ENCODE measurements around the gene NCAM1. TPM values are rescaled to one million over a fixed set of nuclear protein-coding genes. Genes with fewer than 3 reads are reported as not detected.

NCAM1 gene
- total and polyA plus RNA-seq, 7 donors: 0.46 to 124 (median 64.2) TPM

DNA sequence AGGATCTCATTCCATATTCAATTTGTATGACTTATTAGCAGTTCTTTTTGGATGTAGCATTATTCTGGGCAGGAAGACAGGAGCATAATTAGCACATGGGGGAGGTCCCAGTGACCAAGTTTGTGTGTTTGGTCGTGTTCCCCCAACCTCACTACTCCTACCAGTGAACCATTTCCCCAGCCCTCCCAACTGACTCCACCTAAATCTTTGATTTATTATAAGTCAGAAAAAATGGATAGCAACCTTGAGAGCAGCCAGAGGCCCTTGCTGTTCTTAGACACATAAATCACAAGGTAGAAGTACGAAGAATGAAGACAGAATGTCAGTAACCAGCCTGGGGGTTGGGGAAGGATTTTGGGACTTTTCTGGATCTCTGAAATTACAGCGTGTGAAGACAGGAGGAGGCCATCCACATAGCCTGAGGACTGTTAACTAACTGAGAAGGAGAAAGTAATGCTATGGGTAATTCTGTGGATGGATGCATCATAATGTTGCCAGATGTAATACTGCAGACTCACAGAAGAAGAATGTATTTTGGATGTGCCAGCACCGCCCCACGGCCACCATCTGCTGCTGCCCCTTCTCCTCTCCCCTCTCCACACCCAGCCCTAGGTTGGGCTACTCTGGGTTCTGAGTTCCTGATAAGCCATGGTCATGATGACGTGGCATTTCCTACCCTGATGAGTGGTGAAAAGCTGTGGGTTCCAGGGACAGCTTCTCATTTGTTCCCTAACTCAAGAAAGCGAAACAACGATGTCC lies 228.9 kb downstream of the NCAM1 start:
- Histone ChIP-seq H3K4me1 (peaks cover 3 to 47% (median 24%) of the 10 kb centered on the region in 4 donors), H3K27ac (no peak overlapping the region), H3K27me3 (no peaks in the 10 kb centered on the region), H3K36me3 (no peaks in the 10 kb centered on the region), H3K9me3 (no peaks in the 10 kb centered on the region), H3K4me3 (no peak overlapping the region)
- intact Hi-C loops (cut with DNase I): no loop called here
- 64 to 74% methylated on average over 8 of the region's 8 CpGs for WGBS, 2 donors
- DNase-seq: no peak
- TF ChIP-seq POLR2A (IDR thresholded peaks at IDR 0.05): no peak
- TF ChIP-seq, protein P1, sequence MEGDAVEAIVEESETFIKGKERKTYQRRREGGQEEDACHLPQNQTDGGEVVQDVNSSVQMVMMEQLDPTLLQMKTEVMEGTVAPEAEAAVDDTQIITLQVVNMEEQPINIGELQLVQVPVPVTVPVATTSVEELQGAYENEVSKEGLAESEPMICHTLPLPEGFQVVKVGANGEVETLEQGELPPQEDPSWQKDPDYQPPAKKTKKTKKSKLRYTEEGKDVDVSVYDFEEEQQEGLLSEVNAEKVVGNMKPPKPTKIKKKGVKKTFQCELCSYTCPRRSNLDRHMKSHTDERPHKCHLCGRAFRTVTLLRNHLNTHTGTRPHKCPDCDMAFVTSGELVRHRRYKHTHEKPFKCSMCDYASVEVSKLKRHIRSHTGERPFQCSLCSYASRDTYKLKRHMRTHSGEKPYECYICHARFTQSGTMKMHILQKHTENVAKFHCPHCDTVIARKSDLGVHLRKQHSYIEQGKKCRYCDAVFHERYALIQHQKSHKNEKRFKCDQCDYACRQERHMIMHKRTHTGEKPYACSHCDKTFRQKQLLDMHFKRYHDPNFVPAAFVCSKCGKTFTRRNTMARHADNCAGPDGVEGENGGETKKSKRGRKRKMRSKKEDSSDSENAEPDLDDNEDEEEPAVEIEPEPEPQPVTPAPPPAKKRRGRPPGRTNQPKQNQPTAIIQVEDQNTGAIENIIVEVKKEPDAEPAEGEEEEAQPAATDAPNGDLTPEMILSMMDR (IDR thresholded peaks at IDR 0.05): no peak
- no peak for TF ChIP-seq POLR2AphosphoS5 (IDR thresholded peaks at IDR 0.05)
- no peak for TF ChIP-seq EP300 (IDR thresholded peaks at IDR 0.05)

DNA sequence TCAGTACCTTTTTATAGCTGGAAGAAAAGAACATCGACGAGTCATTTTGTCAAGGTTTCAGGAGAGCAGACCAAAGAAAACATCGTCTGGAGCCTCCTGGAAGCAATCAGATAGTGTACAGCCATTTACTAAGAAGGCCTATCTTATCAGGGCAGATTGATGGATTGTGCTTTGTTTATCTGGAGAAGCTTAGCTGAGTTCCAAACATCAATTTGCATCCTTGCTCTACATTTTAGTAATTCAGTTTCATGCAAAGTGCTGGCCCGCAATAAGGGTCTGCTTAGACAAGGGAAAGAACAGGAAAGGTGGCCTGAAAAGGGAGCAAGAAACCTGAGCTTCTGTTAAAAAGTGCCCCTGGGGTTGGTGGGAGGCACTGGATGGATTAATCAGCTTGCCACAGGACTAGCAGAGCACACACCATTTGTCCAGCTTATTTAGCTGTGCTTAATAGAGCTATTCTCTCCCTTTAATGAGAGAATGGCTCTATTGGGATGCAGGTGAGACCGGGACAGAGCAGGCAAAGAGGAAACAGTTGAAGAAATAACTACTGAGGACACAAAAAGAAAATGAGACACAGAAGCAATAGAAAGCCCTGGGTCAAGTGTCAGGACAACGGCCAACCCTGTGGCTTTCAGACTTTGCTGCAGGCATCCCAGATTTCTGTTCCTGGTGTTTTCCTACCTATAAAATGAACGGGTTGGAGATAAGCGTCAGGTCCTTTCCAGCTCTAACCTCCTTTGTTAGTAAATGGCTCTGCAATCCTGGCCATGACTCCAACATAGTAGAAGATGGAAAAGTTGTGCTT lies 231.1 kb downstream of the NCAM1 start:
- DNase-seq: no peak
- H3K27me3 ChIP-seq: no peaks in the 10 kb centered on the region
- H3K9me3 ChIP-seq: no peaks in the 10 kb centered on the region
- 41 to 56% methylated on average over 8 of the region's 8 CpGs for WGBS, 2 donors
- no peaks in the 10 kb centered on the region for H3K36me3 ChIP-seq
- no peak overlapping the region for H3K4me3 ChIP-seq
- no peak overlapping the region for H3K27ac ChIP-seq
- H3K4me1 ChIP-seq: peaks cover 3 to 47% (median 24%) of the 10 kb centered on the region in 4 donors
- TF ChIP-seq, protein P1 (IDR thresholded peaks at IDR 0.05): no peak
- intact Hi-C loops (cut with DNase I): no loop called here

DNA sequence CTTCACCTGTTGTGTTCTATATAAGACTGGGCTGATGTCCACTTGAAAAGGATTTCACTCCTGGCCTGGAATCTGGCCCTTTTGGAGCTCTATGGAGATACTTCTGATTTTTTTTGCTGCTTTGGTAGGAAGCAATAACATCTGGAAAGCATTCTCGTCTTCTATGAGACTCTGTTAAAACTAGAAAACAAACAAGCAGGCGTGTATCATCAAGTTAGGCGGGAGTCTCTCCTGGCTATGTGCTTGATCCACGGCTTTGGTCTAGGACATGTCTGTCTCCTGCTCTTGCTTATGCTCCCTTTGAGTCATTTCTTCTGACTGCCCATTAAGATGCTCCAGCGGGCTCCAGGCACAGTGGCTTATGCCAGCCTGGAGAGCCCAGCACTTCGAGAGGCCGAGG lies 231.8 kb downstream of the NCAM1 start:
- Histone ChIP-seq H3K9me3 (no peaks in the 10 kb centered on the region), H3K36me3 (no peaks in the 10 kb centered on the region), H3K27me3 (no peaks in the 10 kb centered on the region), H3K27ac (no peak overlapping the region), H3K4me1 (peaks cover 3 to 45% (median 24%) of the 10 kb centered on the region in 4 donors), H3K4me3 (no peak overlapping the region)
- intact Hi-C loops (cut with DNase I): no loop called here
- DNase-seq: no peak
- 70 to 78% methylated on average over 7 of the region's 7 CpGs for WGBS, 2 donors
- TF ChIP-seq, protein P1 (IDR thresholded peaks at IDR 0.05): no peak
- TF ChIP-seq EP300 (IDR thresholded peaks at IDR 0.05) (no peak), POLR2AphosphoS5 (IDR thresholded peaks at IDR 0.05) (no peak), POLR2A (IDR thresholded peaks at IDR 0.05) (no peak)

DNA sequence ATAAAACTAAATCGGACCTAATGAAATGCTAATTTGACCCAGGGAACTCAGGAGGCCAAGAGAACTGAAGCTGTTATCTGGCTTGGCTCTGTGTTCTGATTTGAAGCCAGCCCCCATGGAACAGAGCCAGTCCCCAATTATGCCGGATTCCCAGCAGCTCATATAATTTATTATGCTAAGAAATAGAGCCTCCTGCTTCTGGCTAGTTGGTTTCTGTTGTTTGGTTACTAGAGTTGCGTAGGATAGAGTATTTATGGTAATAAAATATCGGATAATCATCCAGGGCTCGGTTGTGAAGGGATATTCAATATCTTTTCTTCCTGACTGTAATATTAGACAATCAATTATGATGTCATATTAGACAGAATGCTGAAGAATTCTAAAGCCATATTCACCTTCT lies 232.7 kb downstream of the NCAM1 start:
- Histone ChIP-seq H3K36me3 (no peaks in the 10 kb centered on the region), H3K27ac (no peak overlapping the region), H3K9me3 (no peaks in the 10 kb centered on the region), H3K27me3 (no peaks in the 10 kb centered on the region), H3K4me3 (no peak overlapping the region), H3K4me1 (peaks cover 3 to 37% (median 32%) of the 10 kb centered on the region in 4 donors)
- intact Hi-C loops (cut with DNase I): no loop called here
- TF ChIP-seq POLR2AphosphoS5 (IDR thresholded peaks at IDR 0.05) (peak in 1 of 4 donors; percentile 19), POLR2A (IDR thresholded peaks at IDR 0.05) (no peak)
- 28 to 69% methylated on average over 5 of the region's 5 CpGs for WGBS, 2 donors
- no peak for DNase-seq

DNA sequence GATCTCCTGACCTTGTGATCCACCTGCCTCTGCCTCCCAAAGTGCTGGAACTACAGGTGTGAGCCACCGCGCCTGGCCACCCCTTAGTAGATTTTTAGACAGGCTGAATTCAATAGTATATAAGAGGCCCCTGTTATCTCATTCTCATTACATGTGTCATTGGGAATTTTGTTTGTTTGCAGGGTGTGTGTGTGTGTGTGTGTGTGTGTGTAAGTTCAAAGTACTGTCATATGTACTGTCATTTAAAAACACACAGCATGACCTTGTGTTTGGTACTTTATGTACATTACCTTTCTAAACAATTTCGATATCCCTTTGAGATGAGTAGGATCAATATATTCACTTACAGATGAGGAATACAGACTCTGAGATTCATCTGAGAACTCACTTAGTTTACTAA lies 234.5 kb downstream of the NCAM1 start:
- no peaks in the 10 kb centered on the region for H3K27me3 ChIP-seq
- intact Hi-C loops (cut with DNase I): no loop called here
- no peak overlapping the region for H3K4me3 ChIP-seq
- no peak for DNase-seq
- peaks cover 3 to 32% (median 25%) of the 10 kb centered on the region in 4 donors for H3K4me1 ChIP-seq
- no peak for TF ChIP-seq POLR2AphosphoS5 (IDR thresholded peaks at IDR 0.05)
- no peak for TF ChIP-seq EP300 (IDR thresholded peaks at IDR 0.05)
- TF ChIP-seq, protein P1 (IDR thresholded peaks at IDR 0.05): no peak
- TF ChIP-seq POLR2A (IDR thresholded peaks at IDR 0.05): no peak
- no peak overlapping the region for H3K27ac ChIP-seq
- 54 to 90% methylated on average over 3 of the region's 3 CpGs for WGBS, 2 donors
- no peaks in the 10 kb centered on the region for H3K36me3 ChIP-seq
- no peaks in the 10 kb centered on the region for H3K9me3 ChIP-seq

All from sigmoid colon (tissue), 7 donors.